Chondrocyte (in vitro differentiated cells): ENCODE data around the gene CHKA. TPM values are rescaled to one million over a fixed set of nuclear protein-coding genes. Genes with fewer than 3 reads are reported as not detected.

Source experiments
- DNase-seq: peaks from one replicate; pipeline ENCODE4 v3.0.0; 2021; ENCODE audit warnings: mixed read lengths, low spot score
- H3K27ac Mint-ChIP-seq: one replicate; pipeline ENCODE4 v1.8.0; 2021; ENCODE audit warnings: mild to moderate bottlenecking, moderate library complexity, mixed read lengths; ENCODE audit not compliant: unreplicated experiment
- H3K27me3 Mint-ChIP-seq: 2 replicates; pipeline ENCODE4 v1.8.0; 2021; ENCODE audit warnings: low read depth, mixed read lengths
- H3K36me3 Mint-ChIP-seq: 2 replicates; pipeline ENCODE4 v1.8.0; 2021; ENCODE audit warnings: low read depth, mixed read lengths
- H3K4me1 Mint-ChIP-seq: 2 replicates; pipeline ENCODE4 v1.8.0; 2021; ENCODE audit warnings: low read depth, mild to moderate bottlenecking, mixed read lengths
- H3K4me3 Mint-ChIP-seq: one replicate; pipeline ENCODE4 v1.8.0; 2021; ENCODE audit warnings: mild to moderate bottlenecking, moderate library complexity, mixed read lengths; ENCODE audit not compliant: unreplicated experiment
- H3K9me3 Mint-ChIP-seq: 2 replicates; pipeline ENCODE4 v1.8.0; 2021; ENCODE audit warnings: low read depth, mixed read lengths
- CTCF ChIP-seq: fragments of 200-600 bp; sonication (generic); IDR thresholded peaks from 2 replicates; pipeline ENCODE4 v1.5.0; 2021; ENCODE audit warnings: antibody characterized with exemption, mild to moderate bottlenecking, moderate library complexity
- total RNA-seq: library from RNA; stranded (reverse); gene quantifications from 3 replicates; pipeline ENCODE4 v1.2.1, GENCODE V29; 2021

Gene CHKA
- total RNA-seq, 1 donor from 2014 or later = 21.0 TPM

- peak overlapping the region; percentile 41 for H3K27ac Mint-ChIP-seq
- peaks cover 2% of the 10 kb centered on the region for H3K36me3 Mint-ChIP-seq
- no peak for TF ChIP-seq CTCF
- no peak for DNase-seq
- no peaks in the 10 kb centered on the region for H3K9me3 Mint-ChIP-seq
- H3K4me1 Mint-ChIP-seq = peaks cover 24% of the 10 kb centered on the region
- no peaks in the 10 kb centered on the region for H3K27me3 Mint-ChIP-seq
- no peak overlapping the region for H3K4me3 Mint-ChIP-seq
Observed at GRCh38 chr11:68037411-68038225, 83.6 kb downstream of the CHKA start.

GRCh38 chr11:68036717-68037239 lies 84.4 kb downstream of the CHKA start:
- H3K27me3 Mint-ChIP-seq = no peaks in the 10 kb centered on the region
- H3K4me1 Mint-ChIP-seq = peaks cover 23% of the 10 kb centered on the region
- H3K4me3 Mint-ChIP-seq = no peak overlapping the region
- no peaks in the 10 kb centered on the region for H3K9me3 Mint-ChIP-seq
- peaks cover 2% of the 10 kb centered on the region for H3K36me3 Mint-ChIP-seq
- TF ChIP-seq CTCF = no peak
- no peak for DNase-seq
- peak overlapping the region; percentile 22 for H3K27ac Mint-ChIP-seq

- H3K4me3 Mint-ChIP-seq = no peak overlapping the region
Observed at GRCh38 chr11:68036141-68036716, 85.0 kb downstream of the CHKA start.

GRCh38 chr11:68035266-68035876 lies 85.8 kb downstream of the CHKA start:
- Mint-ChIP-seq H3K4me3 (no peak overlapping the region), H3K27me3 (no peaks in the 10 kb centered on the region), H3K4me1 (peaks cover 25% of the 10 kb centered on the region), H3K27ac (peak overlapping the region; percentile 41), H3K9me3 (no peaks in the 10 kb centered on the region), H3K36me3 (peaks cover 5% of the 10 kb centered on the region)
- TF ChIP-seq CTCF = no peak
- no peak for DNase-seq

More at GRCh38 chr11:68036141-68036716, 85.0 kb downstream of the CHKA start:
- peaks cover 26% of the 10 kb centered on the region for H3K4me1 Mint-ChIP-seq
- peak overlapping the region; percentile 22 for H3K27ac Mint-ChIP-seq
- no peaks in the 10 kb centered on the region for H3K27me3 Mint-ChIP-seq
- H3K36me3 Mint-ChIP-seq = peaks cover 5% of the 10 kb centered on the region
- no peak for TF ChIP-seq CTCF
- H3K9me3 Mint-ChIP-seq = no peaks in the 10 kb centered on the region
- no peak for DNase-seq

- Mint-ChIP-seq H3K4me1 (peaks cover 34% of the 10 kb centered on the region), H3K9me3 (no peaks in the 10 kb centered on the region), H3K36me3 (peaks cover 5% of the 10 kb centered on the region), H3K4me3 (no peak overlapping the region), H3K27ac (no peak overlapping the region), H3K27me3 (no peaks in the 10 kb centered on the region)
- DNase-seq = no peak
- TF ChIP-seq CTCF = no peak
Observed at GRCh38 chr11:68033708-68034045, 87.5 kb downstream of the CHKA start.
